ENCODE data around the gene SHFL.

DNA sequence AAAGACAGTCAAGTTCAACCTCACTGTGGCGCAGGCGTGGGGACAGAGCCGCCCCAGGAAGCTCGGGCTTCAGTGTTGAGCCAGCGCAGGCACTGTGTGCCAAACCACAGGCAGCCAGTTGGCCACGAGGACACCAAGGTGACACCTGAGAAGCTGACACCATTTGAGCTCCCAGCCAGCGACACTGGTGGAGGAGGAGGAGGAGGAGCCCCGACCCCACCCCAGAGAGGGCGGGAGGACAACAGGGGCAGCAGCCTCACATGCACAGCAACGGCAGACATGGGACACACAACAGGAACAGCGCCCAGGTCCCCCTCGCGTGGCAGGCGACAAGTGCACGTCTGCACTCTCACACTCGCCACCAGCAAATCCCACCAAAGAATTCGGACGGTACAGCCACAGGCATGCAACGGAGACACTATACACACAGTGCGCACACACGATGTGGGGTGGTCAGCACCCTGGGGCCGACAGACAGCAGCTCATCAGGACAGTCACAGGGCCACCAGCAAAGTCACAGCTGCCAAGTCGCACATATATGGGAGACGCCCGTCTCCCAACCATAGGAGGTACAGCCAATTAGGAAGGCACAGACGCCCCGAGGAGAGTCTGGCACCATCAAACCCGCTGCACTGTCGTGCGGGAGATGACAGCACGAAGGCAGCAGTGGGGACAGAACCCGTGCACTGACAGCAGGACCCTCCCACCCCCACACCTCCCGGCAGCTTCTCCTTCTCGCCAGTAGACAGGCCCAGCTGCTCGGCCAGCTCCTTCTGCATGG lies 30.2 kb downstream of the SHFL start:
- TF ChIP-seq, protein P1, sequence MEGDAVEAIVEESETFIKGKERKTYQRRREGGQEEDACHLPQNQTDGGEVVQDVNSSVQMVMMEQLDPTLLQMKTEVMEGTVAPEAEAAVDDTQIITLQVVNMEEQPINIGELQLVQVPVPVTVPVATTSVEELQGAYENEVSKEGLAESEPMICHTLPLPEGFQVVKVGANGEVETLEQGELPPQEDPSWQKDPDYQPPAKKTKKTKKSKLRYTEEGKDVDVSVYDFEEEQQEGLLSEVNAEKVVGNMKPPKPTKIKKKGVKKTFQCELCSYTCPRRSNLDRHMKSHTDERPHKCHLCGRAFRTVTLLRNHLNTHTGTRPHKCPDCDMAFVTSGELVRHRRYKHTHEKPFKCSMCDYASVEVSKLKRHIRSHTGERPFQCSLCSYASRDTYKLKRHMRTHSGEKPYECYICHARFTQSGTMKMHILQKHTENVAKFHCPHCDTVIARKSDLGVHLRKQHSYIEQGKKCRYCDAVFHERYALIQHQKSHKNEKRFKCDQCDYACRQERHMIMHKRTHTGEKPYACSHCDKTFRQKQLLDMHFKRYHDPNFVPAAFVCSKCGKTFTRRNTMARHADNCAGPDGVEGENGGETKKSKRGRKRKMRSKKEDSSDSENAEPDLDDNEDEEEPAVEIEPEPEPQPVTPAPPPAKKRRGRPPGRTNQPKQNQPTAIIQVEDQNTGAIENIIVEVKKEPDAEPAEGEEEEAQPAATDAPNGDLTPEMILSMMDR (IDR thresholded peaks at IDR 0.05; ENCODE audit: poor library complexity, severe bottlenecking) = no peak
- TF ChIP-seq POLR2AphosphoS5 (IDR thresholded peaks at IDR 0.05) (no peak), EZH2 (IDR thresholded peaks at IDR 0.05; ENCODE audit: borderline replicate concordance, insufficient read depth, low read length, poor library complexity, severe bottlenecking) (no peak), TAF1 (IDR thresholded peaks at IDR 0.05; ENCODE audit: low read depth) (no peak), EP300 (conservative IDR thresholded peaks at IDR 0.05; ENCODE audit: poor library complexity, severe bottlenecking) (no peak), RAD21 (conservative IDR thresholded peaks at IDR 0.05) (no peak), SMC3 (conservative IDR thresholded peaks at IDR 0.05; ENCODE audit: poor library complexity) (no peak), MXI1 (conservative IDR thresholded peaks at IDR 0.05; ENCODE audit: poor library complexity, severe bottlenecking) (no peak)
- TF ChIP-seq, protein P2, sequence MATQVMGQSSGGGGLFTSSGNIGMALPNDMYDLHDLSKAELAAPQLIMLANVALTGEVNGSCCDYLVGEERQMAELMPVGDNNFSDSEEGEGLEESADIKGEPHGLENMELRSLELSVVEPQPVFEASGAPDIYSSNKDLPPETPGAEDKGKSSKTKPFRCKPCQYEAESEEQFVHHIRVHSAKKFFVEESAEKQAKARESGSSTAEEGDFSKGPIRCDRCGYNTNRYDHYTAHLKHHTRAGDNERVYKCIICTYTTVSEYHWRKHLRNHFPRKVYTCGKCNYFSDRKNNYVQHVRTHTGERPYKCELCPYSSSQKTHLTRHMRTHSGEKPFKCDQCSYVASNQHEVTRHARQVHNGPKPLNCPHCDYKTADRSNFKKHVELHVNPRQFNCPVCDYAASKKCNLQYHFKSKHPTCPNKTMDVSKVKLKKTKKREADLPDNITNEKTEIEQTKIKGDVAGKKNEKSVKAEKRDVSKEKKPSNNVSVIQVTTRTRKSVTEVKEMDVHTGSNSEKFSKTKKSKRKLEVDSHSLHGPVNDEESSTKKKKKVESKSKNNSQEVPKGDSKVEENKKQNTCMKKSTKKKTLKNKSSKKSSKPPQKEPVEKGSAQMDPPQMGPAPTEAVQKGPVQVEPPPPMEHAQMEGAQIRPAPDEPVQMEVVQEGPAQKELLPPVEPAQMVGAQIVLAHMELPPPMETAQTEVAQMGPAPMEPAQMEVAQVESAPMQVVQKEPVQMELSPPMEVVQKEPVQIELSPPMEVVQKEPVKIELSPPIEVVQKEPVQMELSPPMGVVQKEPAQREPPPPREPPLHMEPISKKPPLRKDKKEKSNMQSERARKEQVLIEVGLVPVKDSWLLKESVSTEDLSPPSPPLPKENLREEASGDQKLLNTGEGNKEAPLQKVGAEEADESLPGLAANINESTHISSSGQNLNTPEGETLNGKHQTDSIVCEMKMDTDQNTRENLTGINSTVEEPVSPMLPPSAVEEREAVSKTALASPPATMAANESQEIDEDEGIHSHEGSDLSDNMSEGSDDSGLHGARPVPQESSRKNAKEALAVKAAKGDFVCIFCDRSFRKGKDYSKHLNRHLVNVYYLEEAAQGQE (IDR thresholded peaks at IDR 0.05; ENCODE audit: borderline replicate concordance) = no peak

All from neural cell (in vitro differentiated cells).